Epithelial cell of proximal tubule (primary cell): ENCODE results near the gene RPS27. TPM values are rescaled to one million over a fixed set of nuclear protein-coding genes. Genes with fewer than 3 reads are reported as not detected.

Experiments used
- DNase-seq: peaks from one replicate; pipeline ENCODE4 v3.0.0-alpha.2; 2011; ENCODE audit warnings: low read depth
- H3K4me3 ChIP-seq: 2 replicates; pipeline ENCODE4 v1.5.1; 2011; ENCODE audit warnings: low read depth, mild to moderate bottlenecking, low read length
- total RNA-seq: library from RNA; depleted of rRNA; stranded (reverse); fragments of >200 nt; gene quantifications from 2 replicates; pipeline ENCODE4 v1.2.3, GENCODE V29; 2015
- TF ChIP-seq, protein P1 (sequence below): conservative IDR thresholded peaks from 2 replicates; pipeline ENCODE4 v1.5.1; 2012; ENCODE audit warnings: low read depth, mild to moderate bottlenecking, low read length

The RPS27 gene
- total RNA-seq, 1 donor from 2014 or later, result 2,488 TPM

DNA sequence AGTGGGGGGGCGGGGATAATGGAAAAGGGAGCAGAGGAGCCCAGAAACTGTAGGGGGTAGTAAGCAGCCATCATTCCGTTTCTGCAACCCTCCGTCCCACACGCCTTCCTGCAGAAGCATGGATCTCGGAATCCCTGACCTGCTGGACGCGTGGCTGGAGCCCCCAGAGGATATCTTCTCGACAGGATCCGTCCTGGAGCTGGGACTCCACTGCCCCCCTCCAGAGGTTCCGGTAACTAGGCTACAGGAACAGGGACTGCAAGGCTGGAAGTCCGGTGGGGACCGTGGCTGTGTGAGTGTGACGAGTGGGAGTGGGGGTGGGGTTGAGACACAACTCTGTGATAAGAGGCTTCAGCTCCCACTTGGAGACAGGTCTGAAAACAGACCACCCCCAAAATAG is 22.2 kb upstream of the RPS27 start:
- TF ChIP-seq, protein P1, sequence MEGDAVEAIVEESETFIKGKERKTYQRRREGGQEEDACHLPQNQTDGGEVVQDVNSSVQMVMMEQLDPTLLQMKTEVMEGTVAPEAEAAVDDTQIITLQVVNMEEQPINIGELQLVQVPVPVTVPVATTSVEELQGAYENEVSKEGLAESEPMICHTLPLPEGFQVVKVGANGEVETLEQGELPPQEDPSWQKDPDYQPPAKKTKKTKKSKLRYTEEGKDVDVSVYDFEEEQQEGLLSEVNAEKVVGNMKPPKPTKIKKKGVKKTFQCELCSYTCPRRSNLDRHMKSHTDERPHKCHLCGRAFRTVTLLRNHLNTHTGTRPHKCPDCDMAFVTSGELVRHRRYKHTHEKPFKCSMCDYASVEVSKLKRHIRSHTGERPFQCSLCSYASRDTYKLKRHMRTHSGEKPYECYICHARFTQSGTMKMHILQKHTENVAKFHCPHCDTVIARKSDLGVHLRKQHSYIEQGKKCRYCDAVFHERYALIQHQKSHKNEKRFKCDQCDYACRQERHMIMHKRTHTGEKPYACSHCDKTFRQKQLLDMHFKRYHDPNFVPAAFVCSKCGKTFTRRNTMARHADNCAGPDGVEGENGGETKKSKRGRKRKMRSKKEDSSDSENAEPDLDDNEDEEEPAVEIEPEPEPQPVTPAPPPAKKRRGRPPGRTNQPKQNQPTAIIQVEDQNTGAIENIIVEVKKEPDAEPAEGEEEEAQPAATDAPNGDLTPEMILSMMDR, result no peak
- DNase-seq, result no peak

DNA sequence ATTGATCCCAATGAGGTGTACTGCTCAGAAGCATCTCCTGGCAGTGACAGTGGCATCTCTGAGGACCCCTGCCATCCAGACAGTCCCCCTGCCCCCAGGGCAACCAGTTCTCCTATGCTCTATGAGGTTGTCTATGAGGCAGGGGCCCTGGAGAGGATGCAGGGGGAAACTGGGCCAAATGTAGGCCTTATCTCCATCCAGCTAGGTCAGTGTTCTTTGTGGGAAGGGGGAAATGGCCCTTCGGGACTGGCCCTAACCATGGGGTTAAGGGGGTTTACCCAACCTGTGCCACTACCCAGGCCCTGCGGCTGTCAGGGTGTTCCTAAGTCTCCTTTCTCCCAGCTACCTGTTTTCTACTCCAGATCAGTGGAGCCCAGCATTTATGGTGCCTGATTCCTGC is 21.6 kb upstream of the RPS27 start:
- no peak for DNase-seq
- peak overlapping the region; percentile 67 for H3K4me3 ChIP-seq
- TF ChIP-seq, protein P1, result no peak

More for the DNA sequence above, 22.2 kb upstream of the RPS27 start:
- peak overlapping the region; percentile 67 for H3K4me3 ChIP-seq

DNA sequence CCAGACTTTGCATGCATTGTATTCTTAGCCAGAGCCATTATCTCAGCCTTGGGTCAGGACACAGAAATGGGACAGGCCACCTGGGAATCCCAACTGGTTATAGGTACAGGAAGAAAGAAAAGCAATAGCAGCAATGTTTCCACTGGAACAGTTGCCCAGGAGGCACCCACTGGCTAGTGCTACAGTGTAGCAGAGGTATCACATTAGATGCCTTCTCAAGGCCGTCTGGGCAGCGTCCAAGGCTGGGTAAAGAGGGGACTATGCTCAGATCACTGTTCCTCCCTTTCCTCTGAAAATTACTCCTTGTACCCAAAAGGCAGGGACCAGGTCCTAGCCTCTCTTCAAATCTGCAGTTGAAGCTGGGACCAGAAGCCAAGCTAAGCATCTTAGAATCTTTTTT is 20.2 kb upstream of the RPS27 start:
- H3K4me3 ChIP-seq, result no peak overlapping the region
- TF ChIP-seq, protein P1, result no peak
- no peak for DNase-seq

DNA sequence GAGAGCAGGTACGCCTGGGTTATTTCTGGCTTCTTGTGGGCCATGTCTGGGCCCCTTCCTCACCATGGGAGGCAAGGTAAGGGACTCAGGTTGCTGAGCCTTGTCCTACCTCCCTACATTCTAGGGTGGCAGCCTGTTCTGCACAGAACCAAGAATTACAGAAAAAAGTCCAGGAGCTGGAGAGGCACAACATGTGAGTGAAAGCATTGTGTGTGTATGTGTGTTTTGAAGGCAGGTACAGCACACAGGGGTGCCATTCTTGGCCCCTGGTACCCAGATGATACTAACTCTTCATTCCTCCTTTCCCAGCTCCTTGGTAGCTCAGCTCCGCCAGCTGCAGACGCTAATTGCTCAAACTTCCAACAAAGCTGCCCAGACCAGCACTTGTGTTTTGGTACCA is 17.5 kb upstream of the RPS27 start:
- no peak overlapping the region for H3K4me3 ChIP-seq
- TF ChIP-seq, protein P1, result no peak
- DNase-seq, result no peak

DNA sequence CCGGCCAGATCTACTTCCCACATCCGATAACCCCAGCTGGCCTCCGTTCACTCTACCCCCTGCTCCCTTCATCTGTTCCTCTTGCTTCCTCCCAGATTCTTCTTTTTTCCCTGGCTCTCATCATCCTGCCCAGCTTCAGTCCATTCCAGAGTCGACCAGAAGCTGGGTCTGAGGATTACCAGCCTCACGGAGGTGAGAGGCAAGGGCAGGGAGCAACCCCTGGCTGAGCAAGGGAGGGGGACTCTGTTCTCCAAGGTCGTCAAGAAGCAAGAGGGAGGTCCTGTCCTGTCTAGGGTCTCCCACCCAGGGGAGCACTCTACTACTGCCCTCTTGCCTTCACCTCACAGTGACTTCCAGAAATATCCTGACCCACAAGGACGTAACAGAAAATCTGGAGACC is 17.0 kb upstream of the RPS27 start:
- no peak overlapping the region for H3K4me3 ChIP-seq
- no peak for DNase-seq
- TF ChIP-seq, protein P1, result no peak

DNA sequence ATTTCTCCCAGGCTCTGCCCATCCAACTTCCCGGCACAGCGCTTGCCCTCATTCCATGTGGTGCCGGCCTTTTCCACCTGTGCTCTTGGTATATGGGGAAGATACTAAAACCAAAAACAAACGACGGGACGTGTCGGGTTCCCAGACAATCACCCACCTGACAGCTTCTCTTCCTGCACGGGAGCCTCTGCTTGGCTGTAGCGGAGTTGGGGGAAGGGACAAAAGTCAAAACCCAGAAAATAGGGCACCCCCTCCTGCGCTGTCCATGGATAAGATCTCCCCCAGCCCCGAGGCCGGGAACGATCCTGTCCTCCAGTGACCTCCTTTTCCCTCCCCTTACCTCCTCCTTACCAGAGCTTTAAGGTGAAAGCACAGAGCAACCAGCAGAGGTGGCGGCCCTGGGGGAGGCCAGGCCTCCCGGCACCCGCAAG is 13.7 kb upstream of the RPS27 start:
- TF ChIP-seq, protein P1, result no peak
- peak overlapping the region; percentile 85 for H3K4me3 ChIP-seq
- DNase-seq, result no peak

DNA sequence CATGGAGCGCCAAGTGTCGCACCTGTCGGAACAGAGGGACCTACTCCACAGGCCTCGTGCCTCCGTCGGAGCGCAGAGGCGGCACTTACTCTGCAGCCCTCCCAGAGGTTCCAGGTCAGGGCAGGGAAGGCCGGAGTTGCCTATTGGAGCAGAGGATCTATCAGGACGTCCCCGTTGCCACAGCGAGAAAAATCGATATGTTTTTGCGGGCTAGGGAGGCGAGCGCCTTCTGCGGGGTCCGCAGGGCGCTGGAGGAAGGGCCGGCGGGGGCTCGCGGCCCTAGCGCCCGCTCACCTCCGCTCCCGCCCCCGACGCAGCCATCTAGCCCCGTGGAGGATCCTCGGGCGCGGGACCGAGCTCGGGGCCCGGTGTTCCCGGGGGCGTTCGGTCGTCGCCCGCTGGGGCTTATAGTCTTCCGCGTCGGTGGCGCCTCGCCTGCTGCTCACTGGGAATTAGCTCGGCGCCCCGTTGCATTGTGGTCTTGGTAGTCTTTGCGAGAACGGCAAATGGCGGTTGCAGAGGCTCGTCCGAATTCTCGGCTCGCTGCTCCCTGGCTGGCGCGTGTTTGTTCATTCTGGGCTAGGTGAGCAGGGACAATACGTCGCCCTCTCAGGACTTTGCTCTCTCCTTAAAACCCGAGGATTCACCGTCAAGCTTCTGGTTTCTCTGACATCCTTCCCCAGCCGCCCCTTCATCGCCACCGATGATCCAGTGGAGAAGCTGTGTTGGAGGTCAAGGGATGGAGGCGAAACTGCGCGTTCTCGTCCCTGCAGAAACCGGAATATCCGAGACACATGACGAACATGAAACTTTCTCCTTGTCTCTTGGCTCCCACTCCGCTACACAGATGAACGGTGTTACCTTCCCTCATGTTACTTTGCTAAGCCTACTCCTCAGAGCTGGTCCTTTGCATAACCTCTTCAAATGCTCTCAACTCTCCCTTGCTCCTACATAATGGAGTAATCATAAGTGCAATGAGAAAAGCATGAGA is 13.0 kb upstream of the RPS27 start, which contains the start of gene JTB:
Gene JTB (minus strand): TSS at position 425 of the 991 bp plus-strand sequence. CDS start 422 bp downstream, at position 3.
- DNase-seq, result no peak
- TF ChIP-seq, protein P1, result no peak
- peak within 1 kb of the TSS; percentile 85 for H3K4me3 ChIP-seq
